Hepatocyte (in vitro differentiated cells): ENCODE data around the gene MLYCD. TPM values are rescaled to one million over a fixed set of nuclear protein-coding genes. Genes with fewer than 3 reads are reported as not detected.
A peak's percentile ranks its signal among the peaks of the same experiment; 100 is the strongest.

Experiments
- DNase-seq: peaks from one replicate; pipeline ENCODE4 v3.0.0-alpha.2; 2016; ENCODE audit warnings: low spot score
- H2AFZ ChIP-seq: fragments of 200-600 bp; sonication (generic); 2 replicates; pipeline ENCODE4 v1.6.0; 2016; ENCODE audit warnings: antibody characterized with exemption, mild to moderate bottlenecking
- H3K27ac ChIP-seq: fragments of 200-600 bp; sonication (generic); 2 replicates; pipeline ENCODE4 v1.5.1; 2016; ENCODE audit warnings: mild to moderate bottlenecking
- H3K27me3 ChIP-seq: fragments of 200-600 bp; sonication (generic); 2 replicates; pipeline ENCODE4 v1.6.1; 2016
- H3K36me3 ChIP-seq: fragments of 200-600 bp; sonication (generic); replicated peaks from 2 replicates; pipeline ENCODE4 v1.5.1; 2016; ENCODE audit warnings: low read depth; ENCODE audit not compliant: insufficient read depth
- H3K4me1 ChIP-seq: fragments of 200-600 bp; sonication (generic); 2 replicates; pipeline ENCODE4 v1.5.1; 2016; ENCODE audit warnings: mild to moderate bottlenecking, moderate library complexity; ENCODE audit not compliant: insufficient read depth
- H3K4me2 ChIP-seq: fragments of 200-600 bp; sonication (generic); 2 replicates; pipeline ENCODE4 v1.6.0; 2016
- H3K4me3 ChIP-seq: fragments of 200-600 bp; sonication (generic); 2 replicates; pipeline ENCODE4 v1.5.1; 2016; ENCODE audit warnings: mild to moderate bottlenecking
- H3K79me2 ChIP-seq: fragments of 200-600 bp; sonication (generic); 2 replicates; pipeline ENCODE4 v1.6.0; 2017; ENCODE audit warnings: mild to moderate bottlenecking
- H3K9me2 ChIP-seq: fragments of 200-600 bp; sonication (generic); replicated peaks from 2 replicates; pipeline ENCODE4 v1.6.0; 2017; ENCODE audit warnings: mild to moderate bottlenecking; ENCODE audit not compliant: insufficient read depth
- H3K9me3 ChIP-seq: fragments of 200-600 bp; sonication (generic); 2 replicates; pipeline ENCODE4 v1.5.1; 2016; ENCODE audit warnings: low read depth, mild to moderate bottlenecking
- H4K20me1 ChIP-seq: fragments of 200-600 bp; sonication (generic); 2 replicates; pipeline ENCODE4 v1.6.0; 2016; ENCODE audit warnings: mild to moderate bottlenecking; ENCODE audit not compliant: insufficient read depth, poor library complexity, severe bottlenecking
- CTCF ChIP-seq: fragments of 200-600 bp; sonication (generic); IDR thresholded peaks from 2 replicates; pipeline ENCODE4 v1.5.1; 2016; ENCODE audit warnings: antibody characterized with exemption, mild to moderate bottlenecking; ENCODE audit not compliant: poor library complexity
- EZH2 ChIP-seq: fragments of 200-600 bp; sonication (generic); IDR thresholded peaks from 2 replicates; pipeline ENCODE4 v1.6.1; 2016; ENCODE audit warnings: antibody characterized with exemption, mild to moderate bottlenecking, borderline replicate concordance
- EZH2phosphoT487 ChIP-seq: fragments of 200-600 bp; sonication (generic); IDR thresholded peaks from one replicate; pipeline ENCODE4 v1.6.1; 2018; ENCODE audit warnings: antibody characterized with exemption, mild to moderate bottlenecking, low read depth, moderate library complexity; ENCODE audit not compliant: unreplicated experiment, severe bottlenecking
- WGBS: methylation state at CpG from one replicate; pipeline ENCODE4 v1.1.6; 2016; ENCODE audit warnings: low lambda C conversion rate; ENCODE audit errors: missing lambda C conversion rate; 5-methylcytosine and 5-hydroxymethylcytosine counted together
- polyA plus RNA-seq: library from polyadenylated mRNA; unstranded; fragments of >200 nt; fragmentation: Nextera tagmentation; extraction: Ambion mirVana; gene quantifications from 2 replicates; pipeline ENCODE4 v1.2.1, GENCODE V29; 2016
- total RNA-seq: library from RNA; depleted of rRNA; stranded (reverse); fragments of >200 nt; gene quantifications from 2 replicates; pipeline ENCODE4 v1.2.3, GENCODE V29; 2014

The MLYCD gene
- total and polyA plus RNA-seq, 2 experiments from 2014 or later: 6.3 to 10.1 TPM

GRCh38 chr16:83895243-83895642 lies 3.7 kb upstream of the MLYCD start:
- TF ChIP-seq EZH2phosphoT487 (no peak), EZH2 (no peak), CTCF (no peak)
- Histone ChIP-seq H3K9me3 (peaks cover 4% of the 10 kb centered on the region), H3K27ac (no peak overlapping the region), H3K27me3 (no peaks in the 10 kb centered on the region), H3K4me1 (peaks cover 6% of the 10 kb centered on the region), H3K36me3 (no peaks in the 10 kb centered on the region), H3K4me3 (no peak overlapping the region), H3K4me2 (no peak overlapping the region), H3K79me2 (peaks cover 8% of the 10 kb centered on the region), H2AFZ (no peak overlapping the region), H4K20me1 (peaks cover 2% of the 10 kb centered on the region), H3K9me2 (no peaks in the 10 kb centered on the region)
- WGBS: 90% methylated on average over 4 of the region's 4 CpGs
- DNase-seq: no peak

DNA sequence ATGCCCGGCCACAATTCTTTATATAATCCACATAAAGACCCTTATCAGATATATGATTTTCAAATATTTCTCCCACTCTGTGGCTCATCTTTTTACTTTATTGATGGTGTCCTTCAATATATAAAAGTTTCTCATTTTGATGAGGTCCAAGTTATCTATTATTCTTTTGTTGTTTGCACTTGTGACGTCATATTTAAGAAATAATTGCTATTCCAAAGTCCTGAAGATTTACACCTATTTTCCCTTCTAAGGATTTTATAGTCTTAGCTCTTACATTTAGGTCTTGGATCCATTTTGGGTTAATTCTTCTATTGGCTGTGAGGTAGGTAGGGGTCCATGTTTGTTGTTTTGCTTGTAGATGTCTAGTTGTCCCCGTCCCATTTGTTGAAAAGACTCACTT lies 3.0 kb upstream of the MLYCD start:
- Histone ChIP-seq H3K4me1 (peaks cover 13% of the 10 kb centered on the region), H2AFZ (no peak overlapping the region), H3K4me3 (no peak overlapping the region), H4K20me1 (peaks cover 6% of the 10 kb centered on the region), H3K27ac (no peak overlapping the region), H3K27me3 (no peaks in the 10 kb centered on the region), H3K9me2 (no peaks in the 10 kb centered on the region), H3K4me2 (no peak overlapping the region), H3K79me2 (peaks cover 15% of the 10 kb centered on the region), H3K9me3 (peaks cover 4% of the 10 kb centered on the region), H3K36me3 (no peaks in the 10 kb centered on the region)
- WGBS: 93% methylated on average over 3 of the region's 3 CpGs
- TF ChIP-seq CTCF: no peak
- no peak for TF ChIP-seq EZH2phosphoT487
- TF ChIP-seq EZH2: no peak
- DNase-seq: no peak

GRCh38 chr16:83899272-83899897 lies 470 bp downstream of the MLYCD start:
- H3K9me3 ChIP-seq: no peaks in the 10 kb centered on the region
- H3K27ac ChIP-seq: peak overlapping the region; percentile 95
- peak overlapping the region; percentile 94 for H3K4me2 ChIP-seq
- no peaks in the 10 kb centered on the region for H3K27me3 ChIP-seq
- DNase-seq: peak; percentile 78
- peak overlapping the region; percentile 82 for H3K4me3 ChIP-seq
- TF ChIP-seq EZH2phosphoT487: no peak
- TF ChIP-seq EZH2: no peak
- TF ChIP-seq CTCF: no peak
- peaks cover 49% of the 10 kb centered on the region for H3K79me2 ChIP-seq
- H2AFZ ChIP-seq: peak overlapping the region; percentile 83
- peaks cover 23% of the 10 kb centered on the region for H4K20me1 ChIP-seq
- no peaks in the 10 kb centered on the region for H3K36me3 ChIP-seq
- WGBS: 3% methylated on average over 48 of the region's 73 CpGs
- H3K4me1 ChIP-seq: peaks cover 13% of the 10 kb centered on the region
- no peaks in the 10 kb centered on the region for H3K9me2 ChIP-seq
